Measurements from ENCODE around the gene KCNAB1. TPM values are rescaled to one million over a fixed set of nuclear protein-coding genes. Genes with fewer than 3 reads are reported as not detected.

KCNAB1 gene
- total RNA-seq, 1 experiment from 2014 or later: not detected

DNA sequence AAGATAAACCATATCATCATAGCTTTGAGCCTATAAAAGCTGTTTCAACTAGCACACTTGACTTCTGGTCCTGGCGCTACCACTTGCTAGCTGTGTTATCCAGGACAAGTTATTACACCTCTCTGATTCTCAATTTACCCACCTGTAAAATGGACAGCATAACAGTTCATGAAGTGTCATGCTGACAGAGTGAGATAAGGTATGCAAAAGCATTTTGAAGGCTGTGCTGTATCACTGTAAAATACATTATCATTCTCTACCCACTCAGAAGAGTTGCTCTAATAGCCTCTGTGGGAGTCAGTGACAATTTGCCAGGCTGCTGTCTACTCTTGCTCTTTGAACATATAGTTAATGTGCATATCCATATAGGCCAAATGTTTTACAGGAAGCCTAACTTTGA lies 341.5 kb downstream of the KCNAB1 start:
- intact Hi-C loops (cut with micrococcal nuclease; ENCODE audit: unreplicated experiment): no loop called here
- DNase-seq (ENCODE audit: low spot score): no peak
- Histone ChIP-seq H3K27ac (ENCODE audit: low read depth, low read length, poor library complexity, severe bottlenecking) (no peak overlapping the region), H3K36me3 (ENCODE audit: insufficient read depth, low read length, poor library complexity, severe bottlenecking) (no peaks in the 10 kb centered on the region), H3K4me1 (ENCODE audit: insufficient read depth, low read length, poor library complexity, severe bottlenecking) (peaks cover 9% of the 10 kb centered on the region), H3K27me3 (replicated peaks; ENCODE audit: insufficient read depth, low read depth, low read length, poor library complexity) (no peaks in the 10 kb centered on the region), H3K9me3 (ENCODE audit: low read depth, low read length, poor library complexity, severe bottlenecking) (no peaks in the 10 kb centered on the region), H3K4me3 (ENCODE audit: low read depth, low read length, poor library complexity, severe bottlenecking) (no peak overlapping the region)
- TF ChIP-seq, protein P1, sequence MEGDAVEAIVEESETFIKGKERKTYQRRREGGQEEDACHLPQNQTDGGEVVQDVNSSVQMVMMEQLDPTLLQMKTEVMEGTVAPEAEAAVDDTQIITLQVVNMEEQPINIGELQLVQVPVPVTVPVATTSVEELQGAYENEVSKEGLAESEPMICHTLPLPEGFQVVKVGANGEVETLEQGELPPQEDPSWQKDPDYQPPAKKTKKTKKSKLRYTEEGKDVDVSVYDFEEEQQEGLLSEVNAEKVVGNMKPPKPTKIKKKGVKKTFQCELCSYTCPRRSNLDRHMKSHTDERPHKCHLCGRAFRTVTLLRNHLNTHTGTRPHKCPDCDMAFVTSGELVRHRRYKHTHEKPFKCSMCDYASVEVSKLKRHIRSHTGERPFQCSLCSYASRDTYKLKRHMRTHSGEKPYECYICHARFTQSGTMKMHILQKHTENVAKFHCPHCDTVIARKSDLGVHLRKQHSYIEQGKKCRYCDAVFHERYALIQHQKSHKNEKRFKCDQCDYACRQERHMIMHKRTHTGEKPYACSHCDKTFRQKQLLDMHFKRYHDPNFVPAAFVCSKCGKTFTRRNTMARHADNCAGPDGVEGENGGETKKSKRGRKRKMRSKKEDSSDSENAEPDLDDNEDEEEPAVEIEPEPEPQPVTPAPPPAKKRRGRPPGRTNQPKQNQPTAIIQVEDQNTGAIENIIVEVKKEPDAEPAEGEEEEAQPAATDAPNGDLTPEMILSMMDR (conservative IDR thresholded peaks at IDR 0.05; ENCODE audit: low read depth, low read length): no peak
- no peak for TF ChIP-seq EZH2 (IDR thresholded peaks at IDR 0.05; ENCODE audit: borderline replicate concordance, low read depth, low read length, poor library complexity, severe bottlenecking)
- ChIA-PET POLR2A (ENCODE audit: low non-redundant PET) (no interaction called here), CTCF (no interaction called here)
- BruUV-seq (replicated peaks): no TSS peak

DNA sequence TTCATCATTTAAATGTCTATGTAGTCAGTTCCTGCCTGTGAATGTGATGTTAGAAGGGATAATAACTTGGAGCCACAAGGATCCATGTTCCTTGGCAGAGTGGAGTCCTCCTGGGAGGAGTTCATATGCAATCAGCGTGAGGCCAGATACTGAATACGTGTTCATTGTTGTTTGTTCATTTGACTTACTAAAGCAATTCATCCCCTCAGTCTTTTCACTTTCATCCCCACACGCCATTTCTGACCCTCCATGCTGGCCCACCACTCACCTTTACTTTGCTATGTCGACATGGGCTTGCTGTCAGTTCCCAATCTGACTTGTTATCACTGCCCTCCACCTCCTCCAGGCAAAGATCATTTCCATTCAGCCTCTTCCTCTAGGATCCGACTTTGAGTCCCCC lies 342.7 kb downstream of the KCNAB1 start:
- TF ChIP-seq EZH2 (IDR thresholded peaks at IDR 0.05; ENCODE audit: borderline replicate concordance, low read depth, low read length, poor library complexity, severe bottlenecking): no peak
- TF ChIP-seq, protein P1 (conservative IDR thresholded peaks at IDR 0.05; ENCODE audit: low read depth, low read length): no peak
- Histone ChIP-seq H3K36me3 (ENCODE audit: insufficient read depth, low read length, poor library complexity, severe bottlenecking) (no peaks in the 10 kb centered on the region), H3K27ac (ENCODE audit: low read depth, low read length, poor library complexity, severe bottlenecking) (no peak overlapping the region), H3K27me3 (replicated peaks; ENCODE audit: insufficient read depth, low read depth, low read length, poor library complexity) (no peaks in the 10 kb centered on the region), H3K9me3 (ENCODE audit: low read depth, low read length, poor library complexity, severe bottlenecking) (no peaks in the 10 kb centered on the region), H3K4me1 (ENCODE audit: insufficient read depth, low read length, poor library complexity, severe bottlenecking) (peaks cover 9% of the 10 kb centered on the region), H3K4me3 (ENCODE audit: low read depth, low read length, poor library complexity, severe bottlenecking) (no peak overlapping the region)
- no TSS peak for BruUV-seq (replicated peaks)
- ChIA-PET POLR2A (ENCODE audit: low non-redundant PET) (no interaction called here), CTCF (no interaction called here)
- intact Hi-C loops (cut with micrococcal nuclease; ENCODE audit: unreplicated experiment): no loop called here
- DNase-seq (ENCODE audit: low spot score): no peak

DNA sequence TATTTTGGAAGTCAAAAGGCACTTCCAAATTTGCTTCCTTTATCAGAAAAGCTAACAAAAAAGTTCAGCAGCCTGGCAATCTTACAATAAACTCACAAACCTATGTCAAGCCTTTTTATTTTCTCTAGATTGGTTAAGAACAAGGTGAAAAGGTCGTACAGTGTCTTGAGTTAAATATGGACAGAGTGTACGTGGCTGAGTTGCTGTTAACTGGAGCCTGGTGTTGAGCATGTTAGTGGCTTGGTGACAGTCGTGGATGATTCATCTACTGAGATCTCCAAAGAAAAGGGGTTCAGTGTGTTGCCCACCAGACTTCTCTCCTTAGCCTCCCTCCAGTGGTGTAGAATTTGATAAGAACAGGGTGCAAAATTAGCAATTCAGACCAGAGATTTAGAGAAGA lies 344.8 kb downstream of the KCNAB1 start:
- no peak for TF ChIP-seq EZH2 (IDR thresholded peaks at IDR 0.05; ENCODE audit: borderline replicate concordance, low read depth, low read length, poor library complexity, severe bottlenecking)
- TF ChIP-seq, protein P1 (conservative IDR thresholded peaks at IDR 0.05; ENCODE audit: low read depth, low read length): no peak
- CTCF ChIA-PET: no interaction called here
- intact Hi-C loops (cut with micrococcal nuclease; ENCODE audit: unreplicated experiment): no loop called here
- Histone ChIP-seq H3K4me3 (ENCODE audit: low read depth, low read length, poor library complexity, severe bottlenecking) (no peak overlapping the region), H3K9me3 (ENCODE audit: low read depth, low read length, poor library complexity, severe bottlenecking) (no peaks in the 10 kb centered on the region), H3K27me3 (replicated peaks; ENCODE audit: insufficient read depth, low read depth, low read length, poor library complexity) (no peaks in the 10 kb centered on the region), H3K36me3 (ENCODE audit: insufficient read depth, low read length, poor library complexity, severe bottlenecking) (no peaks in the 10 kb centered on the region), H3K27ac (ENCODE audit: low read depth, low read length, poor library complexity, severe bottlenecking) (no peak overlapping the region), H3K4me1 (ENCODE audit: insufficient read depth, low read length, poor library complexity, severe bottlenecking) (peaks cover 3% of the 10 kb centered on the region)
- BruUV-seq (replicated peaks): no TSS peak
- POLR2A ChIA-PET (ENCODE audit: low non-redundant PET): no interaction called here
- no peak for DNase-seq (ENCODE audit: low spot score)
